ENCODE measurements around the gene CRYBB2.
"Not testable (repeated sequence)": the region's sequence is repeated elsewhere in the genome, so short reads cannot be mapped to it uniquely, and the experiment has no call there.

CRYBB2 gene

DNA sequence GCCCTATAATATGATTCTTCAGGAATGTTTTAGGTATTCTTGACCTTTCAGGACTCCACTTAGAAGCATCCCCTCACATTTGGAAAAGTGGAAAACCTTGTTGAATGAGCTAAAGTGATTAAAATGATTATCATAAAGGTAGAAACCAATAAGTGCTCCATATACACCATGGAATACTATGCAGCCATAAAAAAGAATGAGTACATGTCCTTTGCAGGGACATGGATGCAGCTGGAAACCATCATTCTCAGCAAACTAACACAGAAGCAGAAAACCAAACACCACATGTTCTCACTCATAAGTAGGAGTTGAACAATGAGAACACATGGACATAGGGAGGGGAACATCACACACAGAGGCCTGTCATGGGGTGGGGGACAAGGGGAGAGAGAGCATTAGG is 14.3 kb downstream of the CRYBB2 start:
- DNase-seq (ENCODE audit: low spot score), result not testable (repeated sequence)

- DNase-seq (ENCODE audit: low spot score), result peak; percentile 82
These were observed 16.3 kb downstream of the CRYBB2 start for GRCh38 chr22:25235547-25236290.

DNA sequence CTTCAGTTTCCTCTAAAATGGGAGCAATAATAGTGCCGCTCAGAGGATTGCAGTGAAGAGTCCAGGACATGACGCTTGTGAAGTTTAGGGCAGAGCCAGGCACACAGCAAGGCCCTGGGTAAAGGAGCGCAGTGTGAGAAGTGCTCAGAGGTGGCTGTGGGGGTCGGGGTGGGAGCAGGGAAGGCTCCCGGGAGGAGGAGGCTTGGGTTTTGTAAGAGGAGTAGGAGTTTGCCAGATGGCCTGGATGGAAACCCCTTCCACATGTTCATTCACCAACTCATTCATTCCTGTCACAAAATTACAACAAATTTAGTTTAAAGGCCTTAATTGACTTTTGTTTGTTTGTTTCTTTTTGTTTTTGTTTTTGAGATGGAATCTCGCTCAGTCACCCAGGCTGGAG is 17.0 kb downstream of the CRYBB2 start:
- no peak for DNase-seq (ENCODE audit: low spot score)

GRCh38 chr22:25237503-25237902 is 18.1 kb downstream of the CRYBB2 start:
- no peak for DNase-seq (ENCODE audit: low spot score)

DNA sequence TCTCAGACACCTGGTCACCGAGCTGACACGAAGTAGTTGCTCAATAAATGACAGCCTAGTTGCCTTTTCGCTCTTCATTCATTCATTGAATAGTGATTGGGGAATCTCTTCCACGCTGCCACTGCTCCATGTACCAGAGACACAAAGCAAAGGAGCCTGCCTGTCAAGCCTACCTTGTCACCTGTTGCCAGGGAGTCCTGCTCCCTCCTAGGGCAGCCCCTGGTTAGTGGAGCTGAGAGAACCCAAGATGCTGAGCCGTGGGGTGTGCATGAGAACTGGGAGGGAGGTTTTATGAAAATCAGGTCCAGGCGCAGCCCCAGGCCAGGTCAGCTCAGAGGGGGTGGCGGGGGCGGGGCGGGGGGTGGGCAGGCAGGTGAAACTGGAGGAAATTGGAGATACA is 18.6 kb downstream of the CRYBB2 start:
- not testable (repeated sequence) for DNase-seq (ENCODE audit: low spot score)

DNA sequence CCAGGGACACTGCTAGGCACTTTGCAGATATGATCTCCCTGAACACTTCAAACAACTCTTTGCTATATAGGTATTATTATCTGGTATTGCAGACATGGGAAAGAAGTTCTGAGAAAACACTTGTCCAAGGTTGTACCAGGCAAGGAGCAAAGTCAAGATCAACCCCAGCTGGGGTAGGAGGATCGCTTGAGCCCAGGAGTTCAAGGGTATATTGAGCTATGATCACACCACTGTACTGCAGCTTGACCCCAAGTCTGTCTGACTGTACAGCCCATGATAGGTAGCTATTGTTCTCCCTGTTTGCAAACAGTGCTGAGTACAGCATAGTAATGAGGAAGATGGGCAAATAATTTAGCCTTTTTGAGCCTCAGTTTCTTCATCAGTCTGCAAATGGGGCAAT is 35.7 kb downstream of the CRYBB2 start:
- not testable (repeated sequence) for DNase-seq (ENCODE audit: low spot score)

- not testable (repeated sequence) for DNase-seq (ENCODE audit: low spot score)
These were observed 48.1 kb downstream of the CRYBB2 start for GRCh38 chr22:25267567-25267966.

DNA sequence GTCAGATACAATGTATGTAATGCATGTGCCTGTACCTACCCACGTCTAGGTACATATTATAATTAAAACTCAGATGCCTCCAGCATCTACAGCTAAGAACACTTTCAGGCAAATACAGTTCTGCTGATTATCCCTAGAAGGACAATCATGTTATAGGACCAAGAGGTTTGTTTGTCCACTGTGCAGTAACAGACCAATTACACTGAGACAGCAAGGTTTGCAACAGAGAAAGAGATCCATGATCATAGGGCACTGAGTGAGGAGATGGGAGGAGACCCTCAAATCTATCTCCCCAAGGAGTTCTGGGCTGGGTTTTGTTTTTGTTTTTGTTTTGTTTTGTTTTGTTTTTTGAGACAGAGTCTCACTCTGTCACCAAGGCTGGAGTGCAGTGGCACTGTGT is 49.5 kb downstream of the CRYBB2 start:
- not testable (repeated sequence) for DNase-seq (ENCODE audit: low spot score)

DNA sequence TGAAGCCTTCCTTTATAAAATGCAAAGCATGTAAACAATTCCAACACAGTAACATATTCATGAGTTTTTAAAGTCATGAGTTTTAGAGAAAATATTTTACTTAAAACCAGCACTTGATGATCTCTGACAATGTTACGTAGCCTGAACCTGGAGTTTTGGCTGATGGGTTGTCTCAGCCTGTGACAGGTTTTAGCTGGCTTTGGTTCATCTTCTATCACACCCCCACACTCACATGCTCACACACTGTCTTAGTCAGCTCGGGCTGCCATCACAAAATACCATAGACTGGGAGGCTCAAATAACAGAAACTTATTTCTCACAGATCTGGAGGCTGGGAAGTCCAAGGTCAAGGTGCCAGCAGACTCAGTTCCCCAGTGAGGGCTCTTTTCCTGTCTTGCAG is 50.6 kb downstream of the CRYBB2 start:
- not testable (repeated sequence) for DNase-seq (ENCODE audit: low spot score)

- DNase-seq (ENCODE audit: low spot score), result not testable (repeated sequence)
These were observed 53.8 kb downstream of the CRYBB2 start for GRCh38 chr22:25273231-25273630.

DNA sequence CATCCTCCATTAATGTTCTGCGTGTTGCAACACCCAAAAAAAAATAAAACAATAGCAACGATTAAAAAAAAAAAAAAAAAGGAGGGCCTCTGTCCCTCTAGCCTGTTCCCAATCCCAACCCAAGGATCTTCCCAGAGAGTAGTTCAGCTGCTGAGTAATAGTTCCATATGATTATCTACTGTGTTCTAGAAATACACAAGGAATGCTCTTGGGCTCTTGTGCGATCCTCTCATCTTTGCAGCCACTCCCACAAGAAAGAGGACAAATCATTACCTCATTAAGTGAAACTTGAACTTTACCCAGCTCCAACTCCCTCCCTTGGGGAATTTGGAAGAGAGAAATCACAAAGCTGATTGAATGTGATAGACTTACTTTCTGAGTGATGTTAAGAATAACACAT is 54.5 kb downstream of the CRYBB2 start:
- not testable (repeated sequence) for DNase-seq (ENCODE audit: low spot score)

DNA sequence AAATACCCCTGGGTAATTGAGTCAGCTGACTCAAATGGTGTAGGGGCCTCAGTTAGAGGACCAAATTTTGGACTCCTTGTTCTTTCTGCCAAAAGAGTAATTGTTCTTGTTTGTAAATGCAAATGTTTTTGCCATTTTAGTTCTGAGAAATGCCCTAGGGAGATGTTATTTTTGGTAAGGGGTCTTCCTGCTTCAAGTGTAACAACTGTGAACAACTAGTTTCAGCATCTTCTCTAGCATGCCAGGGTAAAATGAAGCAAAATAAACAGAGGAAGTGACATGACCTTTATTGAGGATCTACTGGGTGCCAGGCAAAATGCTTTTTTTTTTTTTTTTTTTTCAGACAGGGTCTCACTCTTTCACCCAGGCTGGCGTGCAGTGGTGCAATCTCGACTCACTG is 60.7 kb downstream of the CRYBB2 start:
- peak; percentile 11 for DNase-seq (ENCODE audit: low spot score)

Data from NAMALWA (cell line).